GM15510 (cell line): ENCODE results near the gene AHI1.

Experiments
- POLR2A ChIP-seq: IDR thresholded peaks from 3 replicates; pipeline ENCODE4 v1.6.1; 2011; ENCODE audit warnings: borderline replicate concordance; ENCODE audit not compliant: insufficient read length; ENCODE audit errors: extremely low read depth

AHI1 gene

DNA sequence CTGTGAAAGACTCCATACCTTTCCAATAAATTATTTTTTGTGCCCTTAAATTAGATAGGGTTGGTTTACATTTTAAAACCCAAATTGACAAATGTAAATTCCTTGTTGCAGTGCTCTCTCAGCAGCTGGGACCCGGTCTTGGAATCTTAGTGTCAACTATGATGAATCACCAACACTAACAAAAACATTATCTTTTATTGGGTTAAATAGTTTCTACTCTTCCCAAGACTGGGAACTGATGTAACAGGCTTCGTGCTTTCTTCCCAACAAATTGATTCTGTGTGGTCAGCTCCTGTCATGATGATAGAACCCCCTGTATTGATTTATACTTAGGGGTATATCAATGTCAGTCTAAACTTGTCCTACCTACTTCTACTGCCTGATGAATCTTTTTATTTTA lies 23.2 kb upstream of the AHI1 start:
- TF ChIP-seq POLR2A = no peak

- no peak for TF ChIP-seq POLR2A
Observed at GRCh38 chr6:135519348-135519747, 21.8 kb upstream of the AHI1 start.

DNA sequence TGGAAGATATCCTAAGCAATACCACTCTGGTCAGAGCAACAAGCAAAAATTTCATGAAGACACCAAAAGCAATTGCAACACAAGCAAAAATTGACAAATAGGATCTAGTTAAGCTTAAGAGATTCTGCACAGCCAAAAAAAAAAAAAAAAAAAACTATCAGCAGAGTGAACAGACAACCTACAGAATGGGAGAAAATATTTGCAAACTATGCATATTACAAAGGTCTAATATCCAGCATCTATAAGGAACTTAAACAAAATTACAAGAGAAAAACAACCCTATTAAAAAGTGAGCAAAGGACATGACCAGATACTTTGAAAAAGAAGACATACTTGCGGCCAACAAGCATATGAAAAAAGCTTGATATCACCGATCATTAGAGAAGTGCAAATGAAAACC lies 20.0 kb upstream of the AHI1 start:
- TF ChIP-seq POLR2A = no peak

- TF ChIP-seq POLR2A = no peak
Observed at GRCh38 chr6:135514706-135515105, 17.2 kb upstream of the AHI1 start.

GRCh38 chr6:135506270-135506997 lies 8.9 kb upstream of the AHI1 start:
- no peak for TF ChIP-seq POLR2A

GRCh38 chr6:135505648-135506047 lies 8.1 kb upstream of the AHI1 start:
- TF ChIP-seq POLR2A = no peak

- TF ChIP-seq POLR2A = no peak
Observed at GRCh38 chr6:135505222-135505621, 7.7 kb upstream of the AHI1 start.

DNA sequence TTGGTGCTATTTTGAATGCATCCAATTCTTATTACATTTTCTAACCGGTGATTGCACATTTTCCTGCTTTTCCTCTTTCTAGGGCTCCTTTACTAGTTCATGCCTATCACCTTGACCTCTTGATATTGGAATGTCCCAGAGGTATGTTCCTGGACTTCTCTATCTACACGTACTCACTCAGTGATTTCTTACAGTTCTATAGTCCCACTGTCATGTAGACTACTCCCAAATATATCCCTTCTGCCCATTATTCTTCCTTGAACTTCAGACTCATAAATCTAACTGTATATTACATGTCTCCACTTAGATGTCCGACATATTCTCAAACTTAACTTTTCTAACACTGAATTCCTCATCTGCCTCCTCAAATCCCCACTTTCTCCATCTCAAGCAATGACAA lies 7.2 kb upstream of the AHI1 start:
- no peak for TF ChIP-seq POLR2A

- no peak for TF ChIP-seq POLR2A
Observed at GRCh38 chr6:135503703-135504475, 6.3 kb upstream of the AHI1 start.

GRCh38 chr6:135499441-135500340 lies 2.2 kb upstream of the AHI1 start:
- no peak for TF ChIP-seq POLR2A

DNA sequence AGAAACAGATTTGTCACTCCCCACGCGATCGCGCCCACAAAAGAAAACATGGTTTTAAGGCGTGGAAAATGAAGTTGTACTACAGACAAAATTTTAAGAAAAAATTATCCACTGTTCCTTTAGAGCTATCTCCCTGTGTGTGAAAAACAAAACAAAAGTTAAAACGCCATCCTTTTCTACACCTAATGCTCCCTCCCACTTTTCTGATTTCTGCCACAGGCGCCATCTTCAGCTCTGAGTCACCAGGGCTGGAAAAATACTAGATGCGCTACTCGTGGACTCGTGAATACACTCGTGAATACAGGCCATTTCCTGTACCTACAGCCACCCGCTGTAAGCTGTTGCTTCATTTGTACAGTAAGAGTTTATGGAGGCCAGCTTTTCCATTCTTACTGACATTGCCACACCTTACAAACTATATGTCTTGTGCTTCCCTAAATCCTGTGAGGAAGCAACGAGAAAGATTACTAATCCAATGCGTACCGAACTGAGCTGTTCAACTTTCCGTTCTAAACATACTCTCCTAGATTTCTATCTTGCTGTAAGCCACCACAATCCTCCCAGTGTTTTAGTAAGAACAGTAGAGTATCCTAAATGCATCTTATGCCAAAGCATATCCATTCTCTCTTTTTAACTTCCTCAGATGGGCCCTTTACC lies 773 bp upstream of the AHI1 start:
- TF ChIP-seq POLR2A = no peak

GRCh38 chr6:135496800-135497411 lies 634 bp downstream of the AHI1 start:
- TF ChIP-seq POLR2A = no peak

DNA sequence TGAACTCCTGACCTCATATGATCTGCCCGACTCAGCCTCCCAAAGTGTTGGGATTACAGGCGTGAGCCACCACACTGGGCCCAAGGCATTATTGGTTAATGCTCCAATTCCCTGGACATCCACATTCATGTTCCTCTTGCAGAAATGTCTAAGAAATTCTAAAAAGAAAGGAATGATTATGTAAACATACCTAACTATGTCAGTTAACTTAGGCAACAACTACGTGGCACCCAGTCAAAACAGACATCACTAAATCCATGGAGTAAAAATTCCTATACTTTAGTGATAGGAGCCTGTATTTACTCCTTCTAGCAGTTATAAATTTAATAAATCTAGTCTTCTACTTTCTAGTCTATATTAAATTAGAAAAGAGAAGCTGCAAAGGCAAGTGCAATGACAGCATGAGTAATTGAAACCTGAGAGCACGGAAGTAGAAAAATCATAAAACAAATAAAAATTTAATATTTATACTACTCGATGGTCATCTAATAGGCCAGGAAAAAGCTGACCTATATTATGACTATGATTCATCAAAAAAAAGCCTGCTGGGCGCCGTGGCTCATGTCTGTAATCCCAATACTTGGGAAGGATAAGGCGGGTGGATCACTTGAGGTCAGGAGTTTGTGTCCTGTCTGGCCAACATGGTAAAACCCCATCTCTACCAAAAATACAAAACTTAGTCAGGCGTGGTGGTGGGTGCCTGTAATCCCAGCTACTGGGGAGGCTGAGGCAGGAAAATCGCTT lies 4.2 kb downstream of the AHI1 start:
- no peak for TF ChIP-seq POLR2A
